Endothelial cell of coronary artery (primary cell): Measurements from ENCODE around the gene CALM1. TPM values are rescaled to one million over a fixed set of nuclear protein-coding genes. Genes with fewer than 3 reads are reported as not detected.

Experiments used
- total RNA-seq: library from RNA; depleted of rRNA; stranded (reverse); fragments of >200 nt; gene quantifications from 2 replicates; pipeline ENCODE4 v1.2.3, GENCODE V29; 2014

The CALM1 gene
- 1,010 and 1,211 TPM in 2 replicates for total RNA-seq

DNA sequence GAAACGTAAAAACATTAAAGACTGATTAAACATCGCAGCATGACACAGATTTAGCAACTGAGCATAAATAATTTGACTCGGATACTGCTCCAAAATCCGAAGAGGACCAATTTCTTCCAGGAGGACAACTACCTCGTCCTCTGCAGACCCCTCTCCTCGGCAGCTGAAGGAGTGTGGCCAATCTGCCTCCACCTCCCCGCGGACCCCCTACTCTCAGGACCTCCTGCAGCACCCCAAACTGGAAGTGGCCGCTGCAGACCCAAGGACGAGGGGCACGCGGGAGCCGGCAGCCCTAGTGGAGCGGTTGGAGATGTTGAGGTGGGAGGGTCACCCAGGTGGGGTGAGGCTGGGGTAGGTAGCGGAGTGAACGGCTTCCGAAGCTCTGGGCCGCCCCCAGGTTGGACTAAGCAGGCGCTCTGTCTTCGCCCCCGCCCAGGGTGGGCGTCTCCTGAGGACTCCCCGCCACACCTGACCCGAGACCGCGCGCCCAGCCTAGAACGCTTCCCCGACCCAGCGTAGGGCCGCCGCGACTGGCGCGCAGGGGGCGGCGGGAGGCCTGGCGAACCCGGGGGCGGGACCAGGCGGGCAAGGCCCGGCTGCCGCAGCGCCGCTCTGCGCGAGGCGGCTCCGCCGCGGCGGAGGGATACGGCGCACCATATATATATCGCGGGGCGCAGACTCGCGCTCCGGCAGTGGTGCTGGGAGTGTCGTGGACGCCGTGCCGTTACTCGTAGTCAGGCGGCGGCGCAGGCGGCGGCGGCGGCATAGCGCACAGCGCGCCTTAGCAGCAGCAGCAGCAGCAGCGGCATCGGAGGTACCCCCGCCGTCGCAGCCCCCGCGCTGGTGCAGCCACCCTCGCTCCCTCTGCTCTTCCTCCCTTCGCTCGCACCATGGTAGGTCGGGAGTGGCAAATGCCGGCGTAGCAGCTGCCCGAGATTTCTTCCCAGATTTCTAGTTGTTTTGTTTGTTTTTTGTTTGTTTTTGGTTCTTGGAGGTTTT is at the start of gene CALM1:
TSS of gene CALM1 (plus strand) at position 689 of the 999 bp plus-strand sequence. CDS start at position 891, 202 bp downstream.

Other genes starting within 250 kb of the CALM1 start
- gene PSMC1, start 140.5 kb upstream of the CALM1 start, total RNA-seq = 175 and 224 TPM in 2 replicates
- gene NRDE2, start 65.1 kb upstream of the CALM1 start, total RNA-seq = 8.7 and 10.2 TPM in 2 replicates